HepG2 (cell line): ENCODE measurements around the gene RGS19. TPM values are rescaled to one million over a fixed set of nuclear protein-coding genes. Genes with fewer than 3 reads are reported as not detected.
A peak's percentile ranks its signal among the peaks of the same experiment; 100 is the strongest.

Experiments used
- AGO1 ChIP-seq: fragments of 200-400 bp; formaldehyde crosslinking; IDR thresholded peaks from 2 replicates; pipeline ENCODE4 v1.6.1; 2017; ENCODE audit warnings: mild to moderate bottlenecking, low read depth, low read length, moderate library complexity; ENCODE audit not compliant: poor library complexity, severe bottlenecking
- BATF2 ChIP-seq: sonication (generic); formaldehyde crosslinking; IDR thresholded peaks from 2 replicates; pipeline ENCODE4 v1.8.0; 2022; ENCODE audit warnings: mild to moderate bottlenecking, missing genetic modification reagents, moderate library complexity
- CC2D1A ChIP-seq: sonication (generic); formaldehyde crosslinking; IDR thresholded peaks from 2 replicates; pipeline ENCODE4 v1.8.1; 2023; ENCODE audit warnings: mild to moderate bottlenecking, missing genetic modification reagents
- ELF3 ChIP-seq: IDR thresholded peaks from 2 replicates; pipeline ENCODE4 v1.6.1; 2016; ENCODE audit warnings: missing genetic modification reagents, missing compliant biosample characterization
- FOXC1 ChIP-seq: sonication (generic); formaldehyde crosslinking; IDR thresholded peaks from 2 replicates; pipeline ENCODE4 v1.8.0; 2022; ENCODE audit warnings: mild to moderate bottlenecking, missing genetic modification reagents, borderline replicate concordance
- GPBP1L1 ChIP-seq: sonication (generic); formaldehyde crosslinking; IDR thresholded peaks from 2 replicates; pipeline ENCODE4 v1.5.0; 2020; ENCODE audit warnings: mild to moderate bottlenecking, missing genetic modification reagents
- HNRNPL ChIP-seq: fragments of 200-400 bp; formaldehyde crosslinking; IDR thresholded peaks from 2 replicates; pipeline ENCODE4 v1.6.1; 2017; ENCODE audit warnings: mild to moderate bottlenecking, low read depth, low read length
- IRX3 ChIP-seq: sonication (generic); formaldehyde crosslinking; IDR thresholded peaks from 2 replicates; pipeline ENCODE4 v1.8.1; 2023; ENCODE audit warnings: mild to moderate bottlenecking, low read depth, missing genetic modification reagents, borderline replicate concordance
- MXD4 ChIP-seq: IDR thresholded peaks from 2 replicates; pipeline ENCODE4 v1.6.1; 2016; ENCODE audit warnings: mild to moderate bottlenecking, missing biosample characterization, missing genetic modification reagents
- NPAS2 ChIP-seq: sonication (generic); formaldehyde crosslinking; IDR thresholded peaks from 2 replicates; pipeline ENCODE4 v1.8.0; 2022; ENCODE audit warnings: mild to moderate bottlenecking, missing genetic modification reagents, borderline replicate concordance
- NR2F1 ChIP-seq, 2 experiments: fragments of 450-650 bp in 1 of 2; formaldehyde crosslinking in 1 of 2; IDR thresholded peaks; 2 replicates each; pipeline versions ENCODE4 v1.5.0 to v1.6.1; 2016 to 2020; ENCODE audit warnings: mild to moderate bottlenecking in 1 of 2, missing compliant biosample characterization in 1 of 2, missing genetic modification reagents in 1 of 2, moderate library complexity in 1 of 2
- REPIN1 ChIP-seq: sonication (generic); formaldehyde crosslinking; IDR thresholded peaks from 2 replicates; pipeline ENCODE4 v1.8.0; 2022; ENCODE audit warnings: missing genetic modification reagents, low read depth, mild to moderate bottlenecking, borderline replicate concordance
- SAFB2 ChIP-seq: sonication (generic); formaldehyde crosslinking; IDR thresholded peaks from 2 replicates; pipeline ENCODE4 v1.5.1; 2020; ENCODE audit warnings: missing genetic modification reagents, low read depth, mild to moderate bottlenecking, borderline replicate concordance
- SPEN ChIP-seq: sonication (generic); formaldehyde crosslinking; IDR thresholded peaks from 2 replicates; pipeline ENCODE4 v1.5.1; 2020; ENCODE audit warnings: low read depth, mild to moderate bottlenecking, missing genetic modification reagents
- TBP ChIP-seq: sonication (generic); formaldehyde crosslinking; IDR thresholded peaks from 2 replicates; pipeline ENCODE4 v1.5.0; 2020; ENCODE audit warnings: missing genetic modification reagents
- TCF7 ChIP-seq: sonication (generic); IDR thresholded peaks from 2 replicates; pipeline ENCODE4 v1.6.1; 2016; ENCODE audit warnings: antibody characterized with exemption, low read depth
- ZNF160 ChIP-seq: sonication (generic); formaldehyde crosslinking; IDR thresholded peaks from 2 replicates; pipeline ENCODE4 v1.8.0; 2022; ENCODE audit warnings: mild to moderate bottlenecking, inconsistent platforms, missing genetic modification reagents
- ZNF383 ChIP-seq: sonication (generic); formaldehyde crosslinking; IDR thresholded peaks from 2 replicates; pipeline ENCODE4 v1.4.0; 2020; ENCODE audit warnings: missing genetic modification reagents, mild to moderate bottlenecking, borderline replicate concordance
- ZNF605 ChIP-seq: sonication (generic); formaldehyde crosslinking; IDR thresholded peaks from 2 replicates; pipeline ENCODE4 v1.8.0; 2022; ENCODE audit warnings: mild to moderate bottlenecking, missing genetic modification reagents
- ZNF615 ChIP-seq: sonication (generic); formaldehyde crosslinking; IDR thresholded peaks from 2 replicates; pipeline ENCODE4 v1.5.0; 2020; ENCODE audit warnings: mild to moderate bottlenecking, missing genetic modification reagents, borderline replicate concordance
- polyA plus RNA-seq, 8 experiments: library from polyadenylated mRNA; depleted of rRNA in 3 of 8; stranded (reverse) in 7 of 8; unstranded in 1 of 8; fragments of >200 nt; fragmentation: Illumina TruSeq in 4 of 8; extraction: Trizol in 4 of 8; gene quantifications; 2 replicates each; pipeline versions ENCODE4 v1.2.1 to v1.2.3, GENCODE V29; 2011 to 2016; ENCODE audit warnings: low read depth in 4 of 8, missing spikeins in 1 of 8, mixed read lengths in 1 of 8; ENCODE audit not compliant: insufficient read depth in 1 of 8
- total RNA-seq, 5 experiments: library from RNA; depleted of rRNA; stranded (reverse); fragments of >200 nt; fragmentation: Illumina TruSeq; extraction: Trizol; gene quantifications; 2 replicates each; pipeline ENCODE4 v1.2.3, GENCODE V29; 2016; ENCODE audit warnings: low read depth in 1 of 5
- TF ChIP-seq, protein P1 (sequence below): sonication (generic); formaldehyde crosslinking; IDR thresholded peaks from 2 replicates; pipeline ENCODE4 v1.9.0; 2021; ENCODE audit warnings: mild to moderate bottlenecking, missing genetic modification reagents
- TF ChIP-seq, protein P2 (sequence below): sonication (generic); formaldehyde crosslinking; IDR thresholded peaks from 2 replicates; pipeline ENCODE4 v1.4.0; 2020; ENCODE audit warnings: mild to moderate bottlenecking, missing genetic modification reagents

The RGS19 gene
- total and polyA plus RNA-seq, 2 of the 13 experiments (the other 11 are each of a cell fraction or from before 2014, with no cell fraction given), result 10.7 to 11.9 TPM

DNA sequence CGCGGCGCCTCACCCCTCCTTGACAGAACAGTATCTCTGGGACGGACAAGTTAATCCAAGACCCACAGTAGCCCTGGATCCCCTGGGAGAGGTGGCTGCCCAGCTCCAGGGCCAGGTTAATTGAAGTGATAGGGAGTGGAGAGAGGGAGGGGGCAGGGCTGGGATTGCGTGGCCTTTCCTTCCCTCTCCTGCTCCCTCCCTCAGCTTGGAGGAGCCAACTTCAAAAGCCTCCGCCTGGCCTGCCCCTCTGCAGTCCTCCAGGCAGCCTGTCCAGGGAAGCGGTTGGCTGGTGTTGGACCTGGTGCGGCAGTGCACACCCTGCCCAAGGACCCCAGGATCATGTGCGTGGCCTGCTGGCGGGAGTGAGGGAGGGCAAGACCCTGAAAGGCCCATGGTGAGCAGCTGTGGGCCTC, 43.4 kb downstream of the RGS19 start, which contains the start of gene C20orf204 (continued):
- TF ChIP-seq, protein P1, sequence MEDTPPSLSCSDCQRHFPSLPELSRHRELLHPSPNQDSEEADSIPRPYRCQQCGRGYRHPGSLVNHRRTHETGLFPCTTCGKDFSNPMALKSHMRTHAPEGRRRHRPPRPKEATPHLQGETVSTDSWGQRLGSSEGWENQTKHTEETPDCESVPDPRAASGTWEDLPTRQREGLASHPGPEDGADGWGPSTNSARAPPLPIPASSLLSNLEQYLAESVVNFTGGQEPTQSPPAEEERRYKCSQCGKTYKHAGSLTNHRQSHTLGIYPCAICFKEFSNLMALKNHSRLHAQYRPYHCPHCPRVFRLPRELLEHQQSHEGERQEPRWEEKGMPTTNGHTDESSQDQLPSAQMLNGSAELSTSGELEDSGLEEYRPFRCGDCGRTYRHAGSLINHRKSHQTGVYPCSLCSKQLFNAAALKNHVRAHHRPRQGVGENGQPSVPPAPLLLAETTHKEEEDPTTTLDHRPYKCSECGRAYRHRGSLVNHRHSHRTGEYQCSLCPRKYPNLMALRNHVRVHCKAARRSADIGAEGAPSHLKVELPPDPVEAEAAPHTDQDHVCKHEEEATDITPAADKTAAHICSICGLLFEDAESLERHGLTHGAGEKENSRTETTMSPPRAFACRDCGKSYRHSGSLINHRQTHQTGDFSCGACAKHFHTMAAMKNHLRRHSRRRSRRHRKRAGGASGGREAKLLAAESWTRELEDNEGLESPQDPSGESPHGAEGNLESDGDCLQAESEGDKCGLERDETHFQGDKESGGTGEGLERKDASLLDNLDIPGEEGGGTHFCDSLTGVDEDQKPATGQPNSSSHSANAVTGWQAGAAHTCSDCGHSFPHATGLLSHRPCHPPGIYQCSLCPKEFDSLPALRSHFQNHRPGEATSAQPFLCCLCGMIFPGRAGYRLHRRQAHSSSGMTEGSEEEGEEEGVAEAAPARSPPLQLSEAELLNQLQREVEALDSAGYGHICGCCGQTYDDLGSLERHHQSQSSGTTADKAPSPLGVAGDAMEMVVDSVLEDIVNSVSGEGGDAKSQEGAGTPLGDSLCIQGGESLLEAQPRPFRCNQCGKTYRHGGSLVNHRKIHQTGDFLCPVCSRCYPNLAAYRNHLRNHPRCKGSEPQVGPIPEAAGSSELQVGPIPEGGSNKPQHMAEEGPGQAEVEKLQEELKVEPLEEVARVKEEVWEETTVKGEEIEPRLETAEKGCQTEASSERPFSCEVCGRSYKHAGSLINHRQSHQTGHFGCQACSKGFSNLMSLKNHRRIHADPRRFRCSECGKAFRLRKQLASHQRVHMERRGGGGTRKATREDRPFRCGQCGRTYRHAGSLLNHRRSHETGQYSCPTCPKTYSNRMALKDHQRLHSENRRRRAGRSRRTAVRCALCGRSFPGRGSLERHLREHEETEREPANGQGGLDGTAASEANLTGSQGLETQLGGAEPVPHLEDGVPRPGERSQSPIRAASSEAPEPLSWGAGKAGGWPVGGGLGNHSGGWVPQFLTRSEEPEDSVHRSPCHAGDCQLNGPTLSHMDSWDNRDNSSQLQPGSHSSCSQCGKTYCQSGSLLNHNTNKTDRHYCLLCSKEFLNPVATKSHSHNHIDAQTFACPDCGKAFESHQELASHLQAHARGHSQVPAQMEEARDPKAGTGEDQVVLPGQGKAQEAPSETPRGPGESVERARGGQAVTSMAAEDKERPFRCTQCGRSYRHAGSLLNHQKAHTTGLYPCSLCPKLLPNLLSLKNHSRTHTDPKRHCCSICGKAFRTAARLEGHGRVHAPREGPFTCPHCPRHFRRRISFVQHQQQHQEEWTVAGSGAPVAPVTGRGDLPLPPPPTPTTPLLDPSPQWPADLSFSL (CRISPR knock-in tag), result no peak
- TF ChIP-seq FOXC1 (CRISPR knock-in tag) (peak; percentile 97), MXD4 (peak; percentile 75), CC2D1A (CRISPR knock-in tag) (no peak), REPIN1 (CRISPR knock-in tag) (peak; percentile 18; the same call in 1 of the 2 replicates), SPEN (CRISPR knock-in tag) (peak; percentile 87), ZNF605 (CRISPR knock-in tag) (no peak), NR2F1 (CRISPR knock-in tag; IDR thresholded peaks at IDR 0.05) (peak in 1 of 2 experiments; percentile 39; a peak in 1 of 4 replicates), ZNF615 (CRISPR knock-in tag) (peak; percentile 82; the same call in 1 of the 2 replicates), IRX3 (CRISPR knock-in tag) (no peak), HNRNPL (no peak), ZNF383 (CRISPR knock-in tag) (no peak), TCF7 (peak; percentile 94), BATF2 (CRISPR knock-in tag) (peak; percentile 79), ELF3 (CRISPR knock-in tag) (peak; percentile 50; the same call in 1 of the 2 replicates), SAFB2 (CRISPR knock-in tag) (no peak), ZNF160 (peak; percentile 79; the same call in 1 of the 2 replicates), TBP (CRISPR knock-in tag) (no peak), GPBP1L1 (CRISPR knock-in tag) (no peak), AGO1 (peak; percentile 81), NPAS2 (CRISPR knock-in tag) (no peak)
- TF ChIP-seq, protein P2, sequence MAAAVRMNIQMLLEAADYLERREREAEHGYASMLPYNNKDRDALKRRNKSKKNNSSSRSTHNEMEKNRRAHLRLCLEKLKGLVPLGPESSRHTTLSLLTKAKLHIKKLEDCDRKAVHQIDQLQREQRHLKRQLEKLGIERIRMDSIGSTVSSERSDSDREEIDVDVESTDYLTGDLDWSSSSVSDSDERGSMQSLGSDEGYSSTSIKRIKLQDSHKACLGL (CRISPR knock-in tag), result peak; percentile 62; the same call in 1 of the 2 replicates
